Erythroblast (primary cell): ENCODE data around the gene HUNK.

Experiments used
- GATA1 ChIP-seq: IDR thresholded peaks from 2 replicates; pipeline ENCODE4 v1.6.1; 2011; ENCODE audit warnings: low read depth, mild to moderate bottlenecking, control low read depth, low read length, moderate library complexity
- POLR2A ChIP-seq: IDR thresholded peaks from 2 replicates; pipeline ENCODE4 v1.6.1; 2011; ENCODE audit warnings: mild to moderate bottlenecking, low read length

GRCh38 chr21:32018381-32018780 lies 145.6 kb downstream of the HUNK start:
- no peak for TF ChIP-seq POLR2A
- TF ChIP-seq GATA1, result no peak
